ENCODE measurements around the gene EEFSEC.

The EEFSEC gene

GRCh38 chr3:128339491-128340012, 186.3 kb downstream of the EEFSEC start:
- DNase-seq: no peak

DNA sequence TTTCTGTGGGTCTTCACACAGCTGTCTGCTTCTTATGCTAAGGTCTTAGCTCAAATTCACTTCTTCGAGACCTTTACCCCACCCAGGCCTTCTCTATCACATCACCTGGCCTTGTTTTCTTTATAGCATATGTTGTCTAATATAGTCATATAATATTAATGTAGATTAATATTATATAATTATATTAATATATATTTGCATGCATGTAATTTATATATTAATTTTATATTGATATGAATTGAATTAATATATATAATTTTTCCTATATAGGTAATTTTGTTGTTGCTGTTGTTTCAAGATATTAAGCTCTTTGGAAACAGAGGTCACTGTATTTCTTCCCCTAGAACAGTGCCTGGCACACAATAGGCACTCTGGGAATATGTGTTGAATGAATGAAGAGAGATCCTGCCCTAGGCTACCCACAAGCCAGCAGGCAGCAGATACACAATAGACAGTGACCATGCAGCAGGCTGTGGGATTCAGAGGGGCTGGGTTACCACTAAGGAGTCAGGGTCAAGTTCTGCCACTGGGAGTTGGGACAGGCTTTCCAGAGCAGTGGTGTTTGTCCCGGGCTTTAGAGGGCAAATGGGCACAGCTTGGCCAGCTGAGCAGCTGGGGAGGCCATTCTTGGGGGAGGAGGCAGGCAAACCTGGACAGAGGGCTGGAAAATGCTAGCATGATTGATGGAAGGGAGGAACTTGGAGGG, 187.1 kb downstream of the EEFSEC start:
- DNase-seq: no peak

DNA sequence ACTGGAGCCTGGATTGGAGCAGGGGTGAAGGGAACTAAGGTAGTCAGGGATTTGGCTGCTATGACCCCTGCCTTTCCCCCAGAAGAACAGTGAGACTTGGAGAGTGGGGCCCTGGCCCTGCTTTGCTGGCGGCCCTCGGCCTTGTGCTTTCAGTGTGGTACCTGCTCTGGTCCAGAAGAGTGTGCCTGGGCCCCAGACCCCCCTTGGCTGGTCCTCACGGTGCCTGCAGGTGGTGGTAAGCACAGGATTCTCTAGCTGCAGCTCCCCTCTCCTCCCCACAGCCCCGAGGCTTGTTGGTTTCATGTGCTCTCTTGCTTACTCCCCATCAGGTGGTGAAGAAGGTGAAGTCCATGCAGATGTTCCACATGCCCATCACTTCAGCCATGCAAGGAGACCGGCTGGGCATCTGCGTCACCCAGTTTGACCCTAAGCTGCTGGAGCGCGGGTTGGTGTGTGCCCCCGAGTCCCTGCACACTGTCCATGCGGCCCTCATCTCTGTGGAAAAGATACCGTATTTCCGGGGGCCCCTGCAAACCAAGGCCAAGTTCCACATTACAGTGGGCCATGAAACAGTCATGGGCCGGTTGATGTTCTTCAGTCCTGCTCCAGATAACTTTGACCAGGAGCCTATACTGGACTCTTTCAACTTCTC, 187.7 kb downstream of the EEFSEC start:
- DNase-seq: no peak

DNA sequence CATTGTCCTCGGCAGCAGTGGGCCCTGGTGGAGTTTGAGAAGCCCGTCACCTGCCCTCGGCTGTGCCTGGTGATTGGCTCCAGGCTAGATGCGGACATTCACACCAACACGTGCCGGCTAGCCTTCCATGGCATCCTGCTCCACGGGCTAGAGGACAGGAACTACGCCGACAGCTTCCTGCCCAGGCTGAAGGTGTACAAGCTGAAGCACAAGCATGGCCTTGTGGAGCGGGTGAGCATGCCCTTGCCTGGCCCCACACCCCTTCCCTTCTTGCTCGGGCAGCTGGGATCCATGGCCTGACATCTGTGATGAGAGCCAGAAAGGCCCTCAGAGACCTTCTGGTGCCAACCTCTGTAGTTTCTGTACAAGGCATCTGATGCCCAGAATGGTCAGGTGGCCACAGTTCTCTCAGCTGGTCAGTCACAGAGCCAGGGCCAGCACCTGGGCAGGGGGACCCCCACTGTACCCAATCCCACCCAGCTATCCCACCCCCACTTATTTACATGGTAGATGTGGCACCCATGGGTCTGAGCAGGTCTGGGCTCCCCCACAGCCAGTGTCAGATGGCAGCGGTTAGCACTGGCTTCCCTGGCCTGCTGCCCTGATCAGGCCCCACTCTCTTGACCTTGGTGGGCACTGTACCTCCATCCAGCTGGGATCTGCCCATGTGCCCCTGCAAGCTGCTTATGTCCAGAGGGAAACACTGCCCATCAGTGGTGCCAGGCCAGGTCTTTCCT, 188.5 kb downstream of the EEFSEC start:
- no peak for DNase-seq

DNA sequence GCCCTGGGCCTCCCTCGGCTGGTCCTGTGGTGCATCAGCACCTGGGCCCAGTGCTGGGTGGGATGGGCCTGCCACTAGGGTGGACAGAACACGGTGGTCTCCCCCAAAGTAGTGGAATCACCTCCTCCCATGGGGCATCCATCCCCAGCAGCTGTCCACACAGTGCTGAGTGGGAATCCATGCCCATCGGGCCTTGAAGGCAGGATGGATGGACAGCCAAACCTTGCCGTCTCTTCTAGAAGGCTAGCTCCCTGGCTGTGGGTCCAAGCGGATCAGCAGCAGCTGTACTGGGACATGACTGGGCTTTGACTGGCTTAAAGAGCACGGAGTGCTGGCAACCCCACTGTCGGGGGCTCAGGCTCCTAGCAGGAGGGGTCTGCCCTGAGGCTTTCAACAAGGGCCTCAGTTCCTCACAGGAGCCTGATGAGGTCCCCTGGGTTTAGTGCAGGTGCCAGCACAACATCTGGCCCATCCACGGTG, 189.5 kb downstream of the EEFSEC start:
- no peak for DNase-seq

DNA sequence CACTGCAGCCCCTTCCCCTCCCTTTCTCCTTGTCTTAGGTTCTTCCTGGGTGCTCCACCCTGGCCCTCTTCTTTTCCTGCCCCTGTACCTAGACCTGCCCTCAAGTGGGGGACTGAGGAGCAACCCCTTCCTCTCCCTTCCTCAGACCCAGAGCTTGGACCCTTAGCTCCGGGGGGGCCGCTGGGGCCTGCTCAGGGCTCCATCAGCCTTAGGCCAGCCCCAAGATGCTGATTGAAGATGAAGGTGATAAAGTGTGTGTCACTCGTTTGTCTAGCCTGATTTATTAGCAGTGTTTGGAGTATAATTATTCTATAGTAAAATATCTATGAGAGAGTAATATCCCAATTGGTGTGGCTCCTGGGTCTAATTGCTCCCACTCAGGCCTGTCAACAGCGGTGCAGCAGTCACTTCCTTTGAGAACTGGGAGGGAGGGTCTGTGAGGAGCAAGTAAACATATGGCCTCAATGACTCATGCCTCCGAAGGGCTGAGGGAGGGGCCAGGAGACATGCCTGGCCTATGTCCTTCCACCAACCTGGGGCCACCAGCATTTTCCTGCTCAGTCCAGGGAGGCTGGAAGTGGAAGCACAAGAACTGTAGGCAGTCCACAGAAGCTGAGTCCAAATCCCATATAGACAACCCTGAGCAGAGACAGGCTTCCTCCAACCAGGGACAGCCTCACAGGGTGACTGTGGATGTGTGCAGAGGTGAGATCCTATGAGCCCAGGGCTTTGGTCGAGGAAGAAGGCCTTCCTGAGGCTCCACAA, 190.2 kb downstream of the EEFSEC start:
- DNase-seq: no peak

GRCh38 chr3:128344052-128344735, 190.9 kb downstream of the EEFSEC start:
- no peak for DNase-seq

GRCh38 chr3:128345196-128345595, 191.9 kb downstream of the EEFSEC start:
- no peak for DNase-seq

- DNase-seq: no peak
These were observed 193.3 kb downstream of the EEFSEC start for GRCh38 chr3:128346562-128346961.

DNA sequence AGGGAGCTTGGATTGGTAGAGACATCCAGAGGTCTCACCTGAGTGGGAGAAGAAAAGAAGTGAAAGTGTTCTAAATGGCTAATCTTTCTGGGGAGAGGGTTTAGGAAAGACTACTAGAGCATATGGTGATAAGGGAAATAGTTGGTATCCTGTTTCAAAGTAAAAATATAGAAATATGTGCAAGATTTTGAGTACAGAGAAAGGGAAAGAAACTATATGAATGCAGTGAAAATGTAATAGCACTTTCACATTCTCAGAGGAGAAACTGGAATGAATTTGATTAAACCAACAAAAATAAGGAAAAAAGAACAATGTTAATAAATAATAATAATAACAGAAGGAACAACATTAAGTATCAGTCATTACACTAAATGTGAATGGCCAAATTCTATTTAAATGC, 194.0 kb downstream of the EEFSEC start:
- no peak for DNase-seq

DNA sequence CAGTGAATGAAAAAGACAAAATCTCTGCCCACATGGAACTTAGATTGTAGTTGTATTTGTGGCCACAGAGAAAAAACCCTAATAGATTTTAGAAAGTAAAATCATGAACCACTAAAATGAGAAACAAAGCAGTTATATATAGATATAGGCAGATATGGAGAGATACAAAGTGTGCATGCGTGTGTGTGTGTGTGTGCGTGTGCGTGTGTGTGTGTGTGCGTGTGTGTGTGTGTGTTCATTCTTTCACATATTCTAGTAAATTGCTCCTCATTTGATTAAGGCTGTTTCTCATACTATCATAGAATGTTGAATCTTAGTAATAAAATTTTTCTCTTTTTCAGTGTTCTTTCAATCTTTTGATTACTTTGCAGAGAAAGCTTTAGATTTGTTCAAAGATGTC, 194.8 kb downstream of the EEFSEC start:
- DNase-seq: no peak

DNA sequence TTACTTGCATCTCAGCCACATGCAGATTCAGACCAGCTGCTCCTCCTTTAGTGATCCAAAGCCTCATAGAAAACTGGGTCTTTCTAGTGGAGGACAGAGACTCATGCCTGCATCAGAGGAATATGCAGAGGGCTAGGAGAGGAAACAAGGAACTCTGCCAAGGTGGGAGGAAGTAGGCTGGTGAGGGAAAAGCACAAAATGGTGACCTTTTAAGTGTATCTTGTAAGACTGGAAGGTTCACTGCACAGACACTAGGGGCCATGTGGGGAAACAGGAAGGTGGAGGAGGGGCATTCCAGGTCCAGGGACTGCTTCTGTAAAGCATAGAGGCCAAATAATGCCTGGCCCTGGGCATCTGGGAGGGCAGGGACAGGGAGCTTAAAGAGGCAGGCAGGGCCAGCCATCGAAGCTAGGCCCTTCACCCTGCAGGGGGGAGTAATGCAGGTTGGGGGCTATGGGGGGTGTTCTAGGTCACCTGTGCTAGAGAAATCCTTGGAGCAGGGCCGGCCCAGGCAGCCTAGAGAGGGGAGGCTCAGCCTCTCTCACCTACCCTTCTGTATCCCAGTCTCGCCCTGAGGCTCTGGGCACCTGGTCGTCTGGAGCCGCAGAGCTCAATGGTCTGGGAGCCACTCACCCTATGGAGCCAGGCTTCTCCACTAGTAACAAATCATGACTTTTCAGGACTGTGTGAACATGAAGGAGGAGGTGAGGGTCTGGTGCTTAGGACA, 195.7 kb downstream of the EEFSEC start:
- peak; percentile 42 for DNase-seq

GRCh38 chr3:128349963-128350599, 196.8 kb downstream of the EEFSEC start:
- no peak for DNase-seq

DNA sequence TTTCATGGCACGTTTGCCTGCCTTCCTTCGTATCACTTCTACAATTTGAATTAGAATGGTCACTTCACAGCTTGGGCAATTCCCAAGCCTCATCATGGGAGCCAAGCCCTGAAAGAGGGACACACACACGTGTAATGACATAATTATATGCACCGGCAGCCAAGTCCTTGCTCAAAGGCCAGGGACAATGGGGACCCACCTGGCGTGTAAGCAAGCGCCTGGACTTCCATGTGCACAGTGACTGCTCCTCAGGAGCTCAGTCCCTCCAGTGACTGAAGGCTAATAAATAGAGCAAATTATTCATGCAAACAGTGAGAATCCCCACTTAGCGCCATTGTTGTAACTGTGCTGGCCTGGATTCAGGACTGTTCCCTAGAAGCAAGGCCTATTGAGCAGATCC, 198.3 kb downstream of the EEFSEC start:
- no peak for DNase-seq

GRCh38 chr3:128352326-128352725, 199.0 kb downstream of the EEFSEC start:
- no peak for DNase-seq

GRCh38 chr3:128353361-128353965, 200.2 kb downstream of the EEFSEC start:
- no peak for DNase-seq

- DNase-seq: peak; percentile 72
These were observed 200.9 kb downstream of the EEFSEC start for GRCh38 chr3:128353991-128354687.

- DNase-seq: peak; percentile 50
These were observed 201.7 kb downstream of the EEFSEC start for GRCh38 chr3:128354788-128355542.

- no peak for DNase-seq
These were observed 202.2 kb downstream of the EEFSEC start for GRCh38 chr3:128355543-128355919.

Data from retina (tissue), 1 donor.